Stimulated activated CD8-positive, alpha-beta memory T cell treated with anti-CD3 and anti-CD28 coated beads, Interleukin-12 subunit alpha, Interleukin-12 subunit beta, amount 100 ng/mL, for 1 hour (primary cell): ENCODE measurements around the gene ANKRD6.

Experiments used
- DNase-seq: peaks from one replicate; pipeline ENCODE4 v3.0.0-alpha.2; 2020; ENCODE audit warnings: low read depth

The ANKRD6 gene

GRCh38 chr6:89564752-89565427 lies 131.9 kb downstream of the ANKRD6 start:
- DNase-seq = no peak

- DNase-seq = no peak
These were observed 133.3 kb downstream of the ANKRD6 start for GRCh38 chr6:89566008-89566800.

- DNase-seq = no peak
These were observed 134.1 kb downstream of the ANKRD6 start for GRCh38 chr6:89566930-89567629.

- DNase-seq = no peak
These were observed 134.9 kb downstream of the ANKRD6 start for GRCh38 chr6:89567630-89568390.

GRCh38 chr6:89574910-89575561 lies 142.1 kb downstream of the ANKRD6 start:
- no peak for DNase-seq

- DNase-seq = no peak
These were observed 142.6 kb downstream of the ANKRD6 start for GRCh38 chr6:89575562-89575960.

GRCh38 chr6:89580997-89581666 lies 148.2 kb downstream of the ANKRD6 start:
- DNase-seq = no peak

- DNase-seq = no peak
These were observed 148.7 kb downstream of the ANKRD6 start for GRCh38 chr6:89581689-89582088.

- no peak for DNase-seq
These were observed 149.8 kb downstream of the ANKRD6 start for GRCh38 chr6:89582669-89583325.

GRCh38 chr6:89583559-89583958 lies 150.6 kb downstream of the ANKRD6 start:
- DNase-seq = no peak

- no peak for DNase-seq
These were observed 151.6 kb downstream of the ANKRD6 start for GRCh38 chr6:89584539-89584938.

GRCh38 chr6:89585154-89585553 lies 152.2 kb downstream of the ANKRD6 start:
- DNase-seq = no peak

- no peak for DNase-seq
These were observed 156.5 kb downstream of the ANKRD6 start for GRCh38 chr6:89589297-89590025.

- no peak for DNase-seq
These were observed 157.2 kb downstream of the ANKRD6 start for GRCh38 chr6:89590133-89590532.

GRCh38 chr6:89591745-89592144 lies 158.8 kb downstream of the ANKRD6 start:
- DNase-seq = no peak

- no peak for DNase-seq
These were observed 163.1 kb downstream of the ANKRD6 start for GRCh38 chr6:89596056-89596455.

- DNase-seq = no peak
These were observed 163.5 kb downstream of the ANKRD6 start for GRCh38 chr6:89596484-89596883.

- no peak for DNase-seq
These were observed 164.4 kb downstream of the ANKRD6 start for GRCh38 chr6:89597372-89597771.

- DNase-seq = no peak
These were observed 165.0 kb downstream of the ANKRD6 start for GRCh38 chr6:89597988-89598387.

- no peak for DNase-seq
These were observed 166.8 kb downstream of the ANKRD6 start for GRCh38 chr6:89599727-89600126.
